Neural cell (in vitro differentiated cells): ENCODE data around the gene TEX35. TPM values are rescaled to one million over a fixed set of nuclear protein-coding genes. Genes with fewer than 3 reads are reported as not detected.

ENCODE experiments used
- H2AFZ ChIP-seq: fragments of 200-600, 300-800 bp; sonication (generic), shearing (Covaris generic); 2 replicates; pipeline ENCODE4 v1.6.0; 2014; ENCODE audit warnings: low read depth, mild to moderate bottlenecking, antibody characterized with exemption, low read length, moderate library complexity
- H3F3A ChIP-seq: fragments of 200-600 bp; shearing (Covaris generic); 2 replicates; pipeline ENCODE4 v1.6.1; 2016; ENCODE audit warnings: mild to moderate bottlenecking, moderate library complexity, mixed read lengths, antibody characterized with exemption, low read length; ENCODE audit not compliant: insufficient read depth, poor library complexity, severe bottlenecking
- H3K27ac ChIP-seq: fragments of 200-600, 300-800 bp; sonication (generic), shearing (Covaris generic); 2 replicates; pipeline ENCODE4 v1.5.1; 2014; ENCODE audit warnings: mild to moderate bottlenecking, low read length, moderate library complexity
- H3K27me3 ChIP-seq: fragments of 300-800, 200-600 bp; sonication (generic), shearing (Covaris generic); 2 replicates; pipeline ENCODE4 v1.6.0; 2014; ENCODE audit warnings: mild to moderate bottlenecking, low read depth, low read length, moderate library complexity; ENCODE audit not compliant: insufficient read depth
- H3K36me3 ChIP-seq: fragments of 300-800, 200-600 bp; sonication (generic), shearing (Covaris generic); 2 replicates; pipeline ENCODE4 v1.5.1; 2014; ENCODE audit warnings: mild to moderate bottlenecking, antibody characterized with exemption, low read length, moderate library complexity; ENCODE audit not compliant: insufficient read depth
- H3K4me2 ChIP-seq: fragments of 300-800, 200-600 bp; sonication (generic), shearing (Covaris generic); 2 replicates; pipeline ENCODE4 v1.6.0; 2014; ENCODE audit warnings: mild to moderate bottlenecking, low read length
- H3K4me3 ChIP-seq: fragments of 300-800, 200-600 bp; sonication (generic), shearing (Covaris generic); 2 replicates; pipeline ENCODE4 v1.5.1; 2014; ENCODE audit warnings: mild to moderate bottlenecking, low read length, moderate library complexity
- H3K79me2 ChIP-seq: fragments of 200-600 bp; shearing (Covaris generic); replicated peaks from 2 replicates; pipeline ENCODE4 v1.6.0; 2014; ENCODE audit warnings: mild to moderate bottlenecking, low read length, moderate library complexity; ENCODE audit not compliant: insufficient read depth
- H3K9ac ChIP-seq: fragments of 300-800, 200-600 bp; sonication (generic), shearing (Covaris generic); 2 replicates; pipeline ENCODE4 v1.6.1; 2016; ENCODE audit warnings: mild to moderate bottlenecking, low read length, mixed read lengths
- H3K9me2 ChIP-seq: fragments of 200-600 bp; shearing (Covaris generic); 2 replicates; pipeline ENCODE4 v1.6.1; 2016; ENCODE audit warnings: mild to moderate bottlenecking, low read length, mixed read lengths; ENCODE audit not compliant: insufficient read depth
- H3K9me3 ChIP-seq: fragments of 200-600, 300-800 bp; sonication (generic), shearing (Covaris generic); 2 replicates; pipeline ENCODE4 v1.6.1; 2016; ENCODE audit warnings: mild to moderate bottlenecking, mixed run types, low read length, moderate library complexity, mixed read lengths
- H4K20me1 ChIP-seq: fragments of 200-600 bp; shearing (Covaris generic); 2 replicates; pipeline ENCODE4 v1.6.1; 2016; ENCODE audit warnings: mild to moderate bottlenecking, mixed run types; ENCODE audit not compliant: insufficient read depth
- CTCF ChIP-seq: fragments of 450-650 bp; IDR thresholded peaks from 2 replicates; pipeline ENCODE4 v1.5.1; 2014; ENCODE audit warnings: antibody characterized with exemption, mild to moderate bottlenecking, moderate library complexity; ENCODE audit not compliant: poor library complexity, severe bottlenecking
- EP300 ChIP-seq: fragments of 450-650 bp; conservative IDR thresholded peaks from 2 replicates; pipeline ENCODE4 v1.6.1; 2014; ENCODE audit warnings: antibody characterized with exemption, mild to moderate bottlenecking, moderate library complexity; ENCODE audit not compliant: poor library complexity, severe bottlenecking
- EZH2 ChIP-seq: fragments of 200-600, 300-800 bp; shearing (Covaris generic), sonication (generic); IDR thresholded peaks from 2 replicates; pipeline ENCODE4 v1.6.1; 2014; ENCODE audit warnings: antibody characterized with exemption, low read length, borderline replicate concordance, mild to moderate bottlenecking; ENCODE audit not compliant: insufficient read depth, poor library complexity, severe bottlenecking
- MXI1 ChIP-seq: fragments of 450-650 bp; conservative IDR thresholded peaks from 2 replicates; pipeline ENCODE4 v1.6.1; 2014; ENCODE audit warnings: antibody characterized with exemption, mild to moderate bottlenecking; ENCODE audit not compliant: poor library complexity, severe bottlenecking
- POLR2AphosphoS5 ChIP-seq: IDR thresholded peaks from 2 replicates; pipeline ENCODE4 v1.6.1; 2012
- RAD21 ChIP-seq: fragments of 450-650 bp; conservative IDR thresholded peaks from 2 replicates; pipeline ENCODE4 v1.6.1; 2014; ENCODE audit warnings: antibody characterized with exemption, mild to moderate bottlenecking, moderate library complexity
- REST ChIP-seq: IDR thresholded peaks from 2 replicates; pipeline ENCODE4 v1.6.1; 2012; ENCODE audit warnings: borderline replicate concordance
- SMC3 ChIP-seq: fragments of 450-650 bp; conservative IDR thresholded peaks from 2 replicates; pipeline ENCODE4 v1.6.1; 2014; ENCODE audit warnings: antibody characterized with exemption, mild to moderate bottlenecking, moderate library complexity; ENCODE audit not compliant: poor library complexity
- TAF1 ChIP-seq: IDR thresholded peaks from 2 replicates; pipeline ENCODE4 v1.6.1; 2012; ENCODE audit warnings: low read depth
- polyA plus RNA-seq: library from polyadenylated mRNA; depleted of rRNA; stranded (reverse); fragments of >200 nt; gene quantifications from 2 replicates; pipeline ENCODE4 v1.2.3, GENCODE V29; 2014

Gene TEX35
- polyA plus RNA-seq, 1 donor from 2014 or later, result not detected

DNA sequence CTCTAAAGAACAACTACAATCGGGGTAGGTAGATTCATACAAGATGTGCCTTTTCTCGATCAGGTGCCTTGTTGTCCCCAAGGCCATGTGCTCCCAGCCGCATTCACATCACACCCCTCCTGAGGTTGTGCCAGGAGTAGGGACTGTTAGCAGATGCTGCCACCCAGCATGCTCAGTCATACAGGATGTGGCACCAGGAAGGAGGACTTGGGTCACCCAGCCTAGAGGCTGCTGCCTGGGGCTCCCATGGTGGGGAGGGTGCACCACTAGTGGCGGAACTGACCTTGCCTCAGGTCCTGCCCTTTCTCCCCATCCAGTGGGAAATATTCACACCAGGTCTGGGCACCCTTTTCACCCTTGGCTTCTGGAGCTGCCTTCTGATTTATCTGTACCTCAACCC is 8.3 kb downstream of the TEX35 start:
- H3K27ac ChIP-seq, result no peak overlapping the region
- H3K36me3 ChIP-seq, result no peaks in the 10 kb centered on the region
- no peaks in the 10 kb centered on the region for H3K79me2 ChIP-seq
- H3F3A ChIP-seq, result no peaks in the 10 kb centered on the region
- H3K9ac ChIP-seq, result no peak overlapping the region
- H4K20me1 ChIP-seq, result no peaks in the 10 kb centered on the region
- no peaks in the 10 kb centered on the region for H3K9me3 ChIP-seq
- no peak overlapping the region for H3K4me3 ChIP-seq
- no peaks in the 10 kb centered on the region for H3K27me3 ChIP-seq
- H3K9me2 ChIP-seq, result no peaks in the 10 kb centered on the region
- H3K4me2 ChIP-seq, result no peak overlapping the region
- TF ChIP-seq SMC3 (no peak), POLR2AphosphoS5 (no peak), REST (no peak), EP300 (no peak), TAF1 (no peak), RAD21 (no peak), EZH2 (no peak), CTCF (no peak), MXI1 (no peak)
- H2AFZ ChIP-seq, result no peak overlapping the region

GRCh38 chr1:178527117-178527516 is 14.2 kb downstream of the TEX35 start:
- no peaks in the 10 kb centered on the region for H3K9me3 ChIP-seq
- H3K9me2 ChIP-seq, result no peaks in the 10 kb centered on the region
- no peaks in the 10 kb centered on the region for H3K27me3 ChIP-seq
- H2AFZ ChIP-seq, result no peak overlapping the region
- TF ChIP-seq CTCF (no peak), REST (no peak), EZH2 (no peak), EP300 (no peak), RAD21 (no peak), SMC3 (no peak)
- H3K27ac ChIP-seq, result no peak overlapping the region
- H3K4me2 ChIP-seq, result no peak overlapping the region
- no peak overlapping the region for H3K9ac ChIP-seq
- H3K4me3 ChIP-seq, result no peak overlapping the region
- no peaks in the 10 kb centered on the region for H4K20me1 ChIP-seq
- no peaks in the 10 kb centered on the region for H3F3A ChIP-seq
- no peaks in the 10 kb centered on the region for H3K36me3 ChIP-seq
- no peaks in the 10 kb centered on the region for H3K79me2 ChIP-seq
